ENCODE measurements around the gene ARMC7. TPM values are rescaled to one million over a fixed set of nuclear protein-coding genes. Genes with fewer than 3 reads are reported as not detected.

The ARMC7 gene
- total RNA-seq, 2 experiments from 2014 or later = 5.4 TPM

DNA sequence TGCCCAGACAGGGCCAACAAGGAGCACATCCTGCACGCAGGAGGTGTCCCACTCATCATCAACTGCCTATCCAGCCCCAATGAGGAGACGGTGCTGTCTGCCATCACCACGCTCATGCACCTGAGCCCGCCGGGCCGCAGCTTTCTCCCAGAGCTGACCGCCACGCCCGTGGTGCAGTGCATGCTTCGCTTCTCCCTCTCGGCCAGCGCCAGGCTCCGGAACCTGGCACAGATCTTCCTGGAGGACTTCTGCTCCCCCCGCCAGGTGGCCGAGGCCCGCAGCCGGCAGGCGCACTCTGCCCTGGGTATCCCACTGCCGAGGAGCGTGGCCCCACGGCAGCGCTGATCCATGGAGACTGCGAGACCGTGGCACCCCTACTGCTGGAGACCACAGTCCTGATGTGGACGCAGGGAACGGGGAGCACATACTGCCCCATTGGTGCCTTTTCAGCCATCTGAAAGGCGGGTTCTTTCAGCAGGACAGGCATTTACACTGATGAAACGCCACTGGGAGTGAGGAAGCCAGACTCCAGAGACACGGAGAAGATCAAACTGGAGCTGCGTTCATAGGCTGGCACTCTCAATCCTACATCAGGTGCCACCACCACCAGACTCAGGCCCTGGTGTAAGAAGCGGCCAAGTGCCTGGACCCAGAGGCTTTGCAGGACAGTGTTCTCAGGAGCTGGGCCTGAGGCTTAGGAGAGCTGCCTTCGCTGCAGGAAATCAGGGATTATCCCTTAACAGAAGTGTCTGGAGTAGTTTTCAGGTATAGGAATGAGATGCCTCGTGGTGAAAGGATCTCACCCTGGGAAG, 19.1 kb downstream of the ARMC7 start:
- CTCF ChIA-PET = interaction anchor here (1.0 to 9.2 kb wide), 3 partner anchors 11 to 25 kb away, joined by 3 to 147 read pairs (median 4); partner anchors contain the start of gene JPT1
- DNase-seq = no peak
- TF ChIP-seq, protein P1, sequence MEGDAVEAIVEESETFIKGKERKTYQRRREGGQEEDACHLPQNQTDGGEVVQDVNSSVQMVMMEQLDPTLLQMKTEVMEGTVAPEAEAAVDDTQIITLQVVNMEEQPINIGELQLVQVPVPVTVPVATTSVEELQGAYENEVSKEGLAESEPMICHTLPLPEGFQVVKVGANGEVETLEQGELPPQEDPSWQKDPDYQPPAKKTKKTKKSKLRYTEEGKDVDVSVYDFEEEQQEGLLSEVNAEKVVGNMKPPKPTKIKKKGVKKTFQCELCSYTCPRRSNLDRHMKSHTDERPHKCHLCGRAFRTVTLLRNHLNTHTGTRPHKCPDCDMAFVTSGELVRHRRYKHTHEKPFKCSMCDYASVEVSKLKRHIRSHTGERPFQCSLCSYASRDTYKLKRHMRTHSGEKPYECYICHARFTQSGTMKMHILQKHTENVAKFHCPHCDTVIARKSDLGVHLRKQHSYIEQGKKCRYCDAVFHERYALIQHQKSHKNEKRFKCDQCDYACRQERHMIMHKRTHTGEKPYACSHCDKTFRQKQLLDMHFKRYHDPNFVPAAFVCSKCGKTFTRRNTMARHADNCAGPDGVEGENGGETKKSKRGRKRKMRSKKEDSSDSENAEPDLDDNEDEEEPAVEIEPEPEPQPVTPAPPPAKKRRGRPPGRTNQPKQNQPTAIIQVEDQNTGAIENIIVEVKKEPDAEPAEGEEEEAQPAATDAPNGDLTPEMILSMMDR (IDR thresholded peaks at IDR 0.05) = no peak
- peaks cover 13% of the 10 kb centered on the region for H3K36me3 Mint-ChIP-seq (ENCODE audit: low read depth)
- peaks cover 34% of the 10 kb centered on the region for H3K4me1 Mint-ChIP-seq (ENCODE audit: low read depth)
- H3K9me3 Mint-ChIP-seq = no peaks in the 10 kb centered on the region
- POLR2A ChIA-PET = interaction anchor here (0.9 to 3.9 kb wide), 3 partner anchors 15 to 25 kb away, joined by 3 to 40 read pairs (median 4); partner anchors contain the start of gene JPT1
- H3K27ac Mint-ChIP-seq = no peak overlapping the region
- no peak overlapping the region for H3K4me3 Mint-ChIP-seq
- intact Hi-C loops (cut with micrococcal nuclease) = no loop called here
- no peak for ATAC-seq
- no peaks in the 10 kb centered on the region for H3K27me3 Mint-ChIP-seq

DNA sequence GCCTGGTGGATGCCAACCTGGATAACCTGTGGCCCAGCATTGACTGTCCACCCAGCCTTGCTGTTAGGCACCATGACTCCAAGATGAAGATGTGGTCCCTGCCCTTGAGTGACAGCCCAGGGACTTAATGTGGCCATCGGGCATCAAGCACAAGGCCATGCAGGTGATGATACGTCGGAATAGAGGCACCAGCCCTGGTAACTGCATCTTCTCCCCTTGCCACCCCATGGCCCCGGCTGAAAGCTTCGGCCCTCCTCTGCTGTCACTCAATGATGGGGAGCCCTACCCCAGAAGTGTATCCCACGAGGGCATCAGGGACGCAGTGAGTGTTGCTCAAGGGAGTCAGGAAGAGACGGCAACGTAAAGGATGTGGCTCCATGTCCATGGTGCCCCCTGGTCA, 19.8 kb downstream of the ARMC7 start:
- Mint-ChIP-seq H3K27ac (no peak overlapping the region), H3K27me3 (no peaks in the 10 kb centered on the region)
- POLR2A ChIA-PET = interaction anchor here (0.9 to 3.9 kb wide), 5 partner anchors 16 to 118 kb away, joined by 3 to 40 read pairs (median 4); partner anchors contain the start of genes JPT1 and MRPL58

DNA sequence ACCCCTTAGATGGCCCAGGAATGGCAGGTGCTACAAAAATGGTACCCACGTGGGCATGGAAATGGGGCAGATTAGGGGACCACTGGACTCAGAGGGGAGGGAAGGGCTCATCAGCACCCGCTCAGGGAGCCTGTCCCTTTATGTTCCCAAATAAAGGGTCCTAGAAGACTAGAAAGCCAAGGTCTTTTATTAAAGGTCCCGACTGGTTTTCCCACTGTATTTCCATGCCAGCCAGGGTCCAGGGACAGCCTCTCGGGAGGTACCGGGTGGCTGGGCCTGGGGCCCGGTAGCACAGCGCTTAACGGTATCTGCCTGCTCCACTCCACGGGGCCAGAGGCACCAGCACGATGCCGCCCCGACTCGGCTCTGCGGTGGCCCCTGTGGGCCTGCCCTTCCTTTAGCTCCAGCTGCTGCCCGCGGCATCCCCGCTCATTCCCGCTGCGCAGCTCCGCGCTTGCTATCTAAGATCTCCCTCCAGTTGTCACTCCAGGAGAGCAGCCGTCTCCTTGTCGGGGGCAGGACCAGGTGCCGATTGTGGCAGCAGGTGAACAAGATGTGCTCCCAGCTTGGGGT, 20.4 kb downstream of the ARMC7 start:
- H3K27ac Mint-ChIP-seq = peak overlapping the region; percentile 88
- TF ChIP-seq, protein P1 (IDR thresholded peaks at IDR 0.05) = no peak
- peak overlapping the region; percentile 86 for H3K4me3 Mint-ChIP-seq
- H3K9me3 Mint-ChIP-seq = no peaks in the 10 kb centered on the region
- ATAC-seq = no peak
- CTCF ChIA-PET = interaction anchor here (1.0 to 9.2 kb wide), 15 partner anchors 12 to 169 kb away, joined by 3 to 147 read pairs (median 4); partner anchors contain the start of genes GGA3 and SLC25A19
- DNase-seq = no peak
- H3K36me3 Mint-ChIP-seq (ENCODE audit: low read depth) = peaks cover 13% of the 10 kb centered on the region
- intact Hi-C loops (cut with micrococcal nuclease) = no loop called here
- POLR2A ChIA-PET = interaction anchor here (0.7 to 3.9 kb wide), 9 partner anchors 10 to 118 kb away, joined by 3 to 40 read pairs (median 3); partner anchors contain the start of genes JPT1, MRPL58 and SLC16A5
- H3K27me3 Mint-ChIP-seq = no peaks in the 10 kb centered on the region
- H3K4me1 Mint-ChIP-seq (ENCODE audit: low read depth) = peaks cover 22% of the 10 kb centered on the region

More for the DNA sequence above, 19.8 kb downstream of the ARMC7 start:
- H3K4me1 Mint-ChIP-seq (ENCODE audit: low read depth) = peaks cover 27% of the 10 kb centered on the region
- CTCF ChIA-PET = interaction anchor here (1.0 to 9.2 kb wide), 6 partner anchors 12 to 168 kb away, joined by 3 to 147 read pairs (median 4); partner anchors contain the start of gene JPT1
- peak overlapping the region; percentile 86 for H3K4me3 Mint-ChIP-seq
- DNase-seq = no peak
- intact Hi-C loops (cut with micrococcal nuclease) = no loop called here
- TF ChIP-seq, protein P1 (IDR thresholded peaks at IDR 0.05) = no peak
- ATAC-seq = no peak
- no peaks in the 10 kb centered on the region for H3K9me3 Mint-ChIP-seq
- H3K36me3 Mint-ChIP-seq (ENCODE audit: low read depth) = peaks cover 13% of the 10 kb centered on the region

DNA sequence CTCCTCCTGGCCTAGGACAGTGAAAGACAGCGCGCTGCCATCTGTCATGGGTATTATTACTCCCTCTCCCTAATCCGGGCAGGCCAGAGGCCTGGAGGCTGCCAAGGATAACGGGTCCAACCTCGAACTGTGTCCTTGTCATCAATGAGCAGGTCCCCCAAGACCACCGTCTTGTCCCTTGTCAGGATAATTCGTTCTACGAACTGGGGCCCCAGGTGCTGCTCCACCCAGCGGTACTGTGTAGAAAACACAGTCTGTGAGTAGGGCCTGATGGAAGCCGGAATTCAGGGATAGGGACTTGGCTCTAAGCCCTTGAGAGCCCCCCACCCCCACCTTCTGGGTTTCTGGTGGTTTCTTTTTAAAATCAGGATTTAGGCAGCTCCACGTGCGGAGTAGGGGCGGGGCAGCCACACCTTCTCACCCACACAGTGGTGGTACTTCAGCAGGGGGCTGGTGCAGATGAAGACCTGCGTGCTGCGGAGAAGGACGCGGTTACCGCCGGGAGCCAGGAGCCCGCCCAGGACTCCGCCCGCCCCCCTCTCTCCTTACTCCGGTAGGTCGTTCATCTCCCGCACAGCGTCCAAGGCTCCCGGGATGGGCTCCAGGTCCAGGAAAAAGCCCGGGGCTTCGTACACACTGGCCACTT, 21.0 kb downstream of the ARMC7 start:
- DNase-seq = peak; percentile 68
- peak overlapping the region; percentile 86 for H3K4me3 Mint-ChIP-seq
- ATAC-seq = peak; percentile 56
- peaks cover 15% of the 10 kb centered on the region for H3K36me3 Mint-ChIP-seq (ENCODE audit: low read depth)
- TF ChIP-seq, protein P1 (IDR thresholded peaks at IDR 0.05) = peak; percentile 63
- intact Hi-C loops (cut with micrococcal nuclease) = no loop called here
- H3K27me3 Mint-ChIP-seq = no peaks in the 10 kb centered on the region
- no peaks in the 10 kb centered on the region for H3K9me3 Mint-ChIP-seq
- peaks cover 18% of the 10 kb centered on the region for H3K4me1 Mint-ChIP-seq (ENCODE audit: low read depth)
- ChIA-PET POLR2A (interaction anchor here (0.7 to 3.9 kb wide), 17 partner anchors 9 to 169 kb away, joined by 3 to 40 read pairs (median 4); partner anchors contain the start of genes ARMC7, JPT1, MRPL58 and NUP85), CTCF (interaction anchor here (0.6 to 9.2 kb wide), 34 partner anchors 9 to 169 kb away, joined by 3 to 147 read pairs (median 4); partner anchors contain the start of genes ARMC7, CDR2L, GGA3 and MIF4GD)
- peak overlapping the region; percentile 88 for H3K27ac Mint-ChIP-seq

All from activated CD8-positive, alpha-beta T cell treated with anti-CD3 and anti-CD28 coated beads for 36 hours (primary cell).